ENCODE data around the gene AQP6. TPM values are rescaled to one million over a fixed set of nuclear protein-coding genes. Genes with fewer than 3 reads are reported as not detected.
"Not testable (repeated sequence)": the region's sequence is repeated elsewhere in the genome, so short reads cannot be mapped to it uniquely, and the experiment has no call there.

Gene AQP6
- total RNA-seq, 1 experiment from 2014 or later: not detected

GRCh38 chr12:49987625-49988303, 15.0 kb downstream of the AQP6 start:
- Histone ChIP-seq H3K9me2 (ENCODE audit: insufficient read depth) (no peaks in the 10 kb centered on the region), H3K4me1 (replicated peaks; ENCODE audit: insufficient read depth) (no peaks in the 10 kb centered on the region), H3K27ac (no peak overlapping the region), H3F3A (ENCODE audit: insufficient read depth, low read depth) (no peaks in the 10 kb centered on the region), H3K4me2 (no peak overlapping the region), H3K36me3 (ENCODE audit: low read depth) (no peaks in the 10 kb centered on the region), H2AFZ (no peak overlapping the region), H3K79me2 (ENCODE audit: low read depth) (no peaks in the 10 kb centered on the region), H3K27me3 (ENCODE audit: insufficient read depth, low read depth) (no peaks in the 10 kb centered on the region), H3K4me3 (no peak overlapping the region), H4K20me1 (ENCODE audit: insufficient read depth) (no peaks in the 10 kb centered on the region), H3K9me3 (ENCODE audit: insufficient read depth, low read depth) (no peaks in the 10 kb centered on the region)
- DNase-seq: no peak
- intact Hi-C loops (cut with micrococcal nuclease; ENCODE audit: unreplicated experiment): loop anchor here (5.0 kb wide), 1 partner anchor 35 kb away; no protein-coding TSS in a partner anchor
- no peak for TF ChIP-seq EZH2 (IDR thresholded peaks at IDR 0.05; ENCODE audit: low read depth)
- no peak for TF ChIP-seq CTCF (conservative IDR thresholded peaks at IDR 0.05)
- ChIA-PET CTCF (no interaction called here), POLR2A (ENCODE audit: unreplicated experiment) (no interaction called here)
- BruUV-seq (replicated peaks): no TSS peak

GRCh38 chr12:49989400-49989799, 16.7 kb downstream of the AQP6 start:
- H3K36me3 ChIP-seq (ENCODE audit: low read depth): not testable (repeated sequence)

GRCh38 chr12:49990273-49990672, 17.5 kb downstream of the AQP6 start:
- no peaks in the 10 kb centered on the region for H3K27me3 ChIP-seq (ENCODE audit: insufficient read depth, low read depth)
- CTCF ChIA-PET: no interaction called here
- POLR2A ChIA-PET (ENCODE audit: unreplicated experiment): no interaction called here
- no peaks in the 10 kb centered on the region for H3K4me1 ChIP-seq (replicated peaks; ENCODE audit: insufficient read depth)
- intact Hi-C loops (cut with micrococcal nuclease; ENCODE audit: unreplicated experiment): no loop called here
- H4K20me1 ChIP-seq (ENCODE audit: insufficient read depth): no peaks in the 10 kb centered on the region
- no peaks in the 10 kb centered on the region for H3K79me2 ChIP-seq (ENCODE audit: low read depth)
- H2AFZ ChIP-seq: no peak overlapping the region
- DNase-seq: no peak
- H3K4me2 ChIP-seq: no peak overlapping the region
- H3K36me3 ChIP-seq (ENCODE audit: low read depth): peaks cover 13% of the 10 kb centered on the region; the same call in 1 of the 2 replicates
- TF ChIP-seq EZH2 (IDR thresholded peaks at IDR 0.05; ENCODE audit: low read depth) (no peak), CTCF (conservative IDR thresholded peaks at IDR 0.05) (no peak)
- no peaks in the 10 kb centered on the region; the same call in 1 of the 2 replicates for H3F3A ChIP-seq (ENCODE audit: insufficient read depth, low read depth)
- H3K9me3 ChIP-seq (ENCODE audit: insufficient read depth, low read depth): no peaks in the 10 kb centered on the region
- no TSS peak for BruUV-seq (replicated peaks)
- H3K27ac ChIP-seq: no peak overlapping the region
- H3K4me3 ChIP-seq: no peak overlapping the region
- no peaks in the 10 kb centered on the region for H3K9me2 ChIP-seq (ENCODE audit: insufficient read depth)

More at GRCh38 chr12:49989400-49989799, 16.7 kb downstream of the AQP6 start:
- H3K4me2 ChIP-seq; CTCF ChIA-PET; H4K20me1 ChIP-seq (ENCODE audit: insufficient read depth); DNase-seq; H3K4me3 ChIP-seq; H3K9me2 ChIP-seq (ENCODE audit: insufficient read depth); H3K9me3 ChIP-seq (ENCODE audit: insufficient read depth, low read depth); H2AFZ ChIP-seq; H3K27me3 ChIP-seq (ENCODE audit: insufficient read depth, low read depth); BruUV-seq (replicated peaks); H3K27ac ChIP-seq; H3K79me2 ChIP-seq (ENCODE audit: low read depth); H3F3A ChIP-seq (ENCODE audit: insufficient read depth, low read depth); POLR2A ChIA-PET (ENCODE audit: unreplicated experiment); H3K4me1 ChIP-seq (replicated peaks; ENCODE audit: insufficient read depth): not testable (repeated sequence)
- intact Hi-C loops (cut with micrococcal nuclease; ENCODE audit: unreplicated experiment): loop anchor here (5.0 kb wide), 1 partner anchor 33 kb away; no protein-coding TSS in a partner anchor

GRCh38 chr12:49998453-49998852, 25.7 kb downstream of the AQP6 start:
- TF ChIP-seq EZH2 (IDR thresholded peaks at IDR 0.05; ENCODE audit: low read depth): no peak
- no peak for TF ChIP-seq CTCF (conservative IDR thresholded peaks at IDR 0.05)
- POLR2A ChIA-PET (ENCODE audit: unreplicated experiment): no interaction called here
- DNase-seq: no peak
- Histone ChIP-seq H3K9me3 (ENCODE audit: insufficient read depth, low read depth) (no peaks in the 10 kb centered on the region), H3K79me2 (ENCODE audit: low read depth) (no peaks in the 10 kb centered on the region), H3K27ac (no peak overlapping the region), H3K27me3 (ENCODE audit: insufficient read depth, low read depth) (no peaks in the 10 kb centered on the region), H3K4me3 (no peak overlapping the region), H3K36me3 (ENCODE audit: low read depth) (peaks cover 35% of the 10 kb centered on the region), H3K4me1 (replicated peaks; ENCODE audit: insufficient read depth) (no peaks in the 10 kb centered on the region), H3K9me2 (ENCODE audit: insufficient read depth) (no peaks in the 10 kb centered on the region), H3K4me2 (no peak overlapping the region), H2AFZ (no peak overlapping the region), H4K20me1 (ENCODE audit: insufficient read depth) (no peaks in the 10 kb centered on the region), H3F3A (ENCODE audit: insufficient read depth, low read depth) (peaks cover 3% of the 10 kb centered on the region; the same call in 1 of the 2 replicates)
- intact Hi-C loops (cut with micrococcal nuclease; ENCODE audit: unreplicated experiment): no loop called here
- CTCF ChIA-PET: interaction anchor here (0.7 kb wide), 1 partner anchor 129 kb away, joined by 3 read pairs; no protein-coding TSS in a partner anchor
- no TSS peak for BruUV-seq (replicated peaks)
